ENCODE data around the gene CCDC171. TPM values are rescaled to one million over a fixed set of nuclear protein-coding genes. Genes with fewer than 3 reads are reported as not detected.
A peak's percentile ranks its signal among the peaks of the same experiment; 100 is the strongest.

Gene CCDC171
- total RNA-seq, 1 experiment from 2014 or later: 2.6 TPM

- BruUV-seq (replicated peaks): no TSS peak
- Histone ChIP-seq H3K27me3 (ENCODE audit: insufficient read depth, low read length) (no peaks in the 10 kb centered on the region), H4K20me1 (ENCODE audit: insufficient read depth) (no peaks in the 10 kb centered on the region), H3K4me1 (ENCODE audit: control insufficient read depth in 1 of 2, insufficient read depth in 2 of 2, low read length in 2 of 2) (no peaks in the 10 kb centered on the region), H3K9ac (ENCODE audit: low read length) (no peak overlapping the region), H3K4me2 (ENCODE audit: low read length) (no peak overlapping the region), H3K79me2 (ENCODE audit: insufficient read depth, low read length) (no peaks in the 10 kb centered on the region), H2AFZ (ENCODE audit: low read depth, low read length, poor library complexity, severe bottlenecking) (no peak overlapping the region), H3K4me3 (replicated peaks in 1 of 2; ENCODE audit: low read depth in 1 of 2, low read length in 2 of 2) (no peak overlapping the region), H3K27ac (ENCODE audit: low read depth, low read length) (no peak overlapping the region), H3K9me3 (ENCODE audit: control insufficient read depth in 1 of 2, insufficient read depth in 1 of 2, low read depth in 1 of 2, low read length in 2 of 2) (no peaks in the 10 kb centered on the region), H3K36me3 (ENCODE audit: control insufficient read depth in 1 of 2, insufficient read depth in 2 of 2, low read length in 2 of 2) (no peaks in the 10 kb centered on the region), H3K9me2 (ENCODE audit: insufficient read depth) (no peaks in the 10 kb centered on the region)
- TF ChIP-seq POLR2A (IDR thresholded peaks at IDR 0.05; ENCODE audit: borderline replicate concordance, extremely low read depth, insufficient read depth, insufficient read length) (no peak), SP1 (IDR thresholded peaks at IDR 0.05; ENCODE audit: low read depth) (no peak), MAX (IDR thresholded peaks at IDR 0.05) (no peak), EZH2 (IDR thresholded peaks at IDR 0.05) (no peak), CTCF (IDR thresholded peaks at IDR 0.05 in 2 of 3, conservative IDR thresholded peaks at IDR 0.05 in 1 of 3; ENCODE audit: borderline replicate concordance in 1 of 3, insufficient read depth in 1 of 3, low read depth in 2 of 3, low read length in 2 of 3) (peak; percentile 47 to 71 (median 57); a peak in 4 of 6 replicates), ZNF274 (IDR thresholded peaks at IDR 0.05; ENCODE audit: low read depth, low read length) (no peak), RAD21 (IDR thresholded peaks at IDR 0.05; ENCODE audit: low read depth) (peak; percentile 65), EZH2phosphoT487 (IDR thresholded peaks at IDR 0.05; ENCODE audit: borderline replicate concordance) (no peak), SRF (IDR thresholded peaks at IDR 0.05; ENCODE audit: low read depth) (no peak), ELF1 (IDR thresholded peaks at IDR 0.05; ENCODE audit: borderline replicate concordance, low read depth) (no peak)
- DNase-seq (ENCODE audit: low read depth, low spot score) (peak; percentile 22), ATAC-seq (0 out of 2 replicates have a peak, but pooled peaks have one; percentile 42)
- RAD21 ChIA-PET (ENCODE audit: low non-redundant PET in 1 of 2, low total read pairs in 2 of 2, uncharacterized antibody in 2 of 2, unreplicated experiment in 2 of 2): interaction anchor here (0.9 to 1.0 kb wide), 2 partner anchors 54 kb away, joined by 3 to 9 read pairs; partner anchors contain the start of gene CCDC171 (in 2 of the 2)
- CTCF ChIA-PET: interaction anchor here (0.7 to 2.9 kb wide), 12 partner anchors 8 to 397 kb away, joined by 3 to 19 read pairs (median 4); partner anchors contain the start of genes CCDC171 and TTC39B
- POLR2A ChIA-PET: no interaction called here
- intact Hi-C loops (cut with micrococcal nuclease): loop anchor here (1.0 to 10.0 kb wide), 6 partner anchors 54 to 762 kb away; partner anchors contain the start of gene CCDC171
These were observed 54.0 kb downstream of the CCDC171 start for GRCh38 chr9:15606643-15607472.
